ENCODE data around the gene POT1. TPM values are rescaled to one million over a fixed set of nuclear protein-coding genes. Genes with fewer than 3 reads are reported as not detected.

The POT1 gene
- polyA plus RNA-seq, 4 donors = 3.1 to 15.3 (median 5.2) TPM

DNA sequence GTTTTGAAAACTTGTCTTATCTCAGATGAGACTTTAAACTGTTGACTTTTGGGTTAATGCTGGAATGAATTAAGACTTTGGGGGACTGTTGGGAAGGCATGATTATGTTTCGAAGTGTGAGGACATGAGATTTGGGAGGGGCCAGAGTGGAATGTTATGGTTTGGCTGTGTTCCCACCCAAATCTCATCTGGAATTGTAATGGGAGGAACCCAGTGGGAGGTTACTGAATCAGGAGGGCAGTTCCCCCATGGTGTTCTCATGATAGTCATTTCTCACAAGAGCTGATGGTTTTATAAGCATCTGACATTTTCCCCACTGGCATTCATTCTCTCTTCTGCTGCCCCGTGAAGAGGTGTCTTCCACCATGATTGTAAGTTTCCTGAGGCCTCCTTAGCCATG, 13.8 kb upstream of the POT1 start:
- WGBS, 3 donors = 69 to 76% (median 69%) methylated on average over 2 of the region's 2 CpGs
- FAIRE-seq = no peak
- Histone ChIP-seq H3K36me3 (ENCODE audit: control insufficient read depth in 3 of 3, insufficient read depth in 2 of 3, low read depth in 1 of 3, low read length in 3 of 3) (no peaks in the 10 kb centered on the region), H3K27me3 (ENCODE audit: control insufficient read depth in 3 of 3, insufficient read depth in 3 of 3, low read length in 3 of 3) (no peaks in the 10 kb centered on the region), H3K4me1 (ENCODE audit: control insufficient read depth in 3 of 3, insufficient read depth in 2 of 3, low read depth in 1 of 3, low read length in 2 of 3) (no peaks in the 10 kb centered on the region), H3K4me3 (ENCODE audit: low read depth in 1 of 3, low read length in 3 of 3) (no peak overlapping the region), H3K27ac (ENCODE audit: low read depth in 1 of 3, low read length in 2 of 3) (no peak overlapping the region), H3K9me3 (ENCODE audit: control insufficient read depth in 2 of 2, insufficient read depth in 1 of 2, low read depth in 1 of 2, low read length in 1 of 2) (no peaks in the 10 kb centered on the region)
- DNase-seq = no peak

DNA sequence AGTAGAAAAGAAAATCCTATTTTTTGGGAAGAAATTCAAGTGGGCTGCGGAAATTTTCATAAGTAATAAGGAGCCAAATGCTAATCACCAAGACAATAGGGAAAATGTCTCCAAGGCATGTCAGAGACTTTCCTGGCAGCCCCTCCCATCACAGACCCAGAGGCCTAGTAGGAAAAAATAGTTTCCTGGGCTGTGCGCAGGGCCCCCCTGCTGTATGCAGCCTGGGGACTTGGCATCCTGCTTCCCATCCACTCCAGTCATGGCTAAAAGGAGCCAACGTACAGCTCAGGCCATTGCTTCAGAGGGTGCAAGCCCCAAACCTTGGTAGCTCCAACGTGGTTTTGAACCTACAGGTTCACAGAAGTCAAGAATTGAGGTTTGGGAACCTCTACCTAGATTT, 12.8 kb upstream of the POT1 start:
- H3K9me3 ChIP-seq (ENCODE audit: control insufficient read depth in 2 of 2, insufficient read depth in 1 of 2, low read depth in 1 of 2, low read length in 1 of 2) = no peaks in the 10 kb centered on the region
- no peak overlapping the region for H3K27ac ChIP-seq (ENCODE audit: low read depth in 1 of 3, low read length in 2 of 3)
- H3K4me1 ChIP-seq (ENCODE audit: control insufficient read depth in 3 of 3, insufficient read depth in 2 of 3, low read depth in 1 of 3, low read length in 2 of 3) = no peaks in the 10 kb centered on the region
- WGBS, 3 donors = 65 to 73% (median 67%) methylated on average over 4 of the region's 4 CpGs
- FAIRE-seq (no peak), DNase-seq (no peak)
- H3K4me3 ChIP-seq (ENCODE audit: low read depth in 1 of 3, low read length in 3 of 3) = no peak overlapping the region
- no peaks in the 10 kb centered on the region for H3K27me3 ChIP-seq (ENCODE audit: control insufficient read depth in 3 of 3, insufficient read depth in 3 of 3, low read length in 3 of 3)
- no peaks in the 10 kb centered on the region for H3K36me3 ChIP-seq (ENCODE audit: control insufficient read depth in 3 of 3, insufficient read depth in 2 of 3, low read depth in 1 of 3, low read length in 3 of 3)

GRCh38 chr7:124940306-124940705, 10.7 kb upstream of the POT1 start:
- Histone ChIP-seq H3K4me1 (ENCODE audit: control insufficient read depth in 3 of 3, insufficient read depth in 2 of 3, low read depth in 1 of 3, low read length in 2 of 3) (no peaks in the 10 kb centered on the region), H3K27ac (ENCODE audit: low read depth in 1 of 3, low read length in 2 of 3) (no peak overlapping the region), H3K27me3 (ENCODE audit: control insufficient read depth in 3 of 3, insufficient read depth in 3 of 3, low read length in 3 of 3) (no peaks in the 10 kb centered on the region), H3K9me3 (ENCODE audit: control insufficient read depth in 2 of 2, insufficient read depth in 1 of 2, low read depth in 1 of 2, low read length in 1 of 2) (no peaks in the 10 kb centered on the region), H3K36me3 (ENCODE audit: control insufficient read depth in 3 of 3, insufficient read depth in 2 of 3, low read depth in 1 of 3, low read length in 3 of 3) (no peaks in the 10 kb centered on the region), H3K4me3 (ENCODE audit: low read depth in 1 of 3, low read length in 3 of 3) (no peak overlapping the region)
- DNase-seq = no peak
- WGBS, 3 donors = 79 to 81% (median 80%) methylated on average over 2 of the region's 2 CpGs
- FAIRE-seq = no peak

DNA sequence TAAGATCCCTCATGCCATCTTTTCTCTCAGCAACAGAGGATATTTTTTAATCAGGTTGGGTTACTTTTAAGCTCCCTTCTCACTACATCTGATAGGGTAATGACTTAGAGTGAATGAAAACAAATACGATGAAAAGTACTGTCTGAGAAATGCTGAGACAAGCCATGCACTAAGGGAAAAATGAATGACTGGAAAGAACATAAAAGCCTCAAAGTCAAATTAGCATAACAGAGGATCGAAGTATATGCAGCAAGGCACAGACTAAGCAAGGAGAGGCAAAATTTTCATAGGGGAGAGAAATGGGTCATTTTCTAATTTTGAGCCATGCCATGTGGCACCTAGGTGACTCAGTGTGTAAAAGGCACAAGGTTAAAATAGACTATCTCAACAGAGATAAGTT, 8.5 kb upstream of the POT1 start:
- no peaks in the 10 kb centered on the region for H3K27me3 ChIP-seq (ENCODE audit: control insufficient read depth in 3 of 3, insufficient read depth in 3 of 3, low read length in 3 of 3)
- WGBS, 3 donors = 84 to 88% (median 86%) methylated on average over 2 of the region's 2 CpGs
- H3K27ac ChIP-seq (ENCODE audit: low read depth in 1 of 3, low read length in 2 of 3) = no peak overlapping the region
- no peaks in the 10 kb centered on the region for H3K4me1 ChIP-seq (ENCODE audit: control insufficient read depth in 3 of 3, insufficient read depth in 2 of 3, low read depth in 1 of 3, low read length in 2 of 3)
- H3K4me3 ChIP-seq (ENCODE audit: low read depth in 1 of 3, low read length in 3 of 3) = no peak overlapping the region
- H3K36me3 ChIP-seq (ENCODE audit: control insufficient read depth in 3 of 3, insufficient read depth in 2 of 3, low read depth in 1 of 3, low read length in 3 of 3) = no peaks in the 10 kb centered on the region
- no peak for FAIRE-seq
- no peak for DNase-seq
- no peaks in the 10 kb centered on the region for H3K9me3 ChIP-seq (ENCODE audit: control insufficient read depth in 2 of 2, insufficient read depth in 1 of 2, low read depth in 1 of 2, low read length in 1 of 2)

GRCh38 chr7:124937076-124937475, 7.5 kb upstream of the POT1 start:
- WGBS, 3 donors = 78 to 91% (median 90%) methylated on average over 1 of the region's 1 CpG
- DNase-seq (no peak), FAIRE-seq (no peak)
- H3K9me3 ChIP-seq (ENCODE audit: control insufficient read depth in 2 of 2, insufficient read depth in 1 of 2, low read depth in 1 of 2, low read length in 1 of 2) = no peaks in the 10 kb centered on the region
- no peak overlapping the region for H3K27ac ChIP-seq (ENCODE audit: low read depth in 1 of 3, low read length in 2 of 3)
- H3K4me1 ChIP-seq (ENCODE audit: control insufficient read depth in 3 of 3, insufficient read depth in 2 of 3, low read depth in 1 of 3, low read length in 2 of 3) = no peaks in the 10 kb centered on the region
- H3K36me3 ChIP-seq (ENCODE audit: control insufficient read depth in 3 of 3, insufficient read depth in 2 of 3, low read depth in 1 of 3, low read length in 3 of 3) = no peaks in the 10 kb centered on the region
- H3K27me3 ChIP-seq (ENCODE audit: control insufficient read depth in 3 of 3, insufficient read depth in 3 of 3, low read length in 3 of 3) = no peaks in the 10 kb centered on the region
- no peak overlapping the region for H3K4me3 ChIP-seq (ENCODE audit: low read depth in 1 of 3, low read length in 3 of 3)

- Histone ChIP-seq H3K4me3 (ENCODE audit: low read depth in 1 of 3, low read length in 3 of 3) (no peak overlapping the region), H3K9me3 (ENCODE audit: control insufficient read depth in 2 of 2, insufficient read depth in 1 of 2, low read depth in 1 of 2, low read length in 1 of 2) (no peaks in the 10 kb centered on the region), H3K27ac (ENCODE audit: low read depth in 1 of 3, low read length in 2 of 3) (no peak overlapping the region), H3K4me1 (ENCODE audit: control insufficient read depth in 3 of 3, insufficient read depth in 2 of 3, low read depth in 1 of 3, low read length in 2 of 3) (no peaks in the 10 kb centered on the region), H3K27me3 (ENCODE audit: control insufficient read depth in 3 of 3, insufficient read depth in 3 of 3, low read length in 3 of 3) (no peaks in the 10 kb centered on the region), H3K36me3 (ENCODE audit: control insufficient read depth in 3 of 3, insufficient read depth in 2 of 3, low read depth in 1 of 3, low read length in 3 of 3) (no peaks in the 10 kb centered on the region)
- FAIRE-seq = no peak
- no peak for DNase-seq
These were observed 5.2 kb upstream of the POT1 start for GRCh38 chr7:124934841-124935240.

DNA sequence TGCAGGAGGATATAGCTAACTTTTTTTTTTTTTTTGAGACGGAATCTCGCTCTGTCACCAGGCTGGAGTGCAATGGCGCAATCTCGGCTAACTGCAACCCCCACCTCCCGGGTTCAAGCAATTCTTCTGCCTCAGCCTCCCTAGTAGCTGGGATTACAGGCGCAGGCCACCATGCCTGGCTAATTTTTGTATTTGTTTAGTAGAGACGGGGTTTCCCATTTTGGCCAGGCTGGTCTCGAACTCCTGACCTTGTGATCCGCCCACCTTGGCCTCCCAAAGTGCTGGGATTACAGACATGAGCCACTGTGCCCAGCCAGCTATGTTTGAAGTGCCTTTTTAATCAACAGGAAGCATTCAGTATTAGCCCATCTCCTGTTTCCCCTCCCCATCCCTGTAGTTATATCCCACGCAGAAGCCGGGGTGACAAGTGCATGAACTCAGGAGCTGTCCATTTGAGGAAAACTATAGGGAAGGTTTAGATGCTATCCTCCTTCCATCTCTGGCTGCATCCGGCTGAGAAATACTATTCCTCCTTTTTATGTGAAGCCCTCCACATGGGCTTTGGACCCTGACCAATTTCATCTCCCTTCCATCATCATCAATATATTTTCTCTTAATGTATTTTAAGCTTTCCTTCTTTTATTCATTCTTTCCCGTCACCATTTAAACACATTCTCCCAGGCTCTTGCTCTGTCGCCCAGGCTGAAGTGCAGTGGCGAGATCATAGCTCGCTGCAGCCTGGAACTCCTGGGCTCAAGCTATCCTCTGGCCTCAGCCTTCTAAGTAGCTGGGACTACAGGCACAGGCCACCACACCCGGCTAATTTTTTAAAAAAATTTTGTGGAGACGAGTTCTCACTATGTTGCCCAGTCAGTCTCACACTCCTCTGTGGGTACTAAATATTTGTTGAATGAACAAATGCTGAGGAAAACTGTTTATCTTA, 1.3 kb upstream of the POT1 start:
- no peak overlapping the region for H3K4me3 ChIP-seq (ENCODE audit: low read depth in 1 of 3, low read length in 3 of 3)
- 82 to 83% (median 82%) methylated on average over 18 of the region's 18 CpGs for WGBS, 3 donors
- no peak for DNase-seq
- no peaks in the 10 kb centered on the region for H3K27me3 ChIP-seq (ENCODE audit: control insufficient read depth in 3 of 3, insufficient read depth in 3 of 3, low read length in 3 of 3)
- FAIRE-seq = no peak
- H3K9me3 ChIP-seq (ENCODE audit: control insufficient read depth in 2 of 2, insufficient read depth in 1 of 2, low read depth in 1 of 2, low read length in 1 of 2) = no peaks in the 10 kb centered on the region
- peaks cover 0 to 6% (median 0%) of the 10 kb centered on the region in 3 donors for H3K4me1 ChIP-seq (ENCODE audit: control insufficient read depth in 3 of 3, insufficient read depth in 2 of 3, low read depth in 1 of 3, low read length in 2 of 3)
- no peaks in the 10 kb centered on the region for H3K36me3 ChIP-seq (ENCODE audit: control insufficient read depth in 3 of 3, insufficient read depth in 2 of 3, low read depth in 1 of 3, low read length in 3 of 3)
- no peak overlapping the region for H3K27ac ChIP-seq (ENCODE audit: low read depth in 1 of 3, low read length in 2 of 3)

GRCh38 chr7:124930173-124930623, 573 bp upstream of the POT1 start:
- H3K27ac ChIP-seq (ENCODE audit: low read depth in 1 of 3, low read length in 2 of 3) = peak overlapping the region in 2 of 3 donors; percentile 67 to 87
- H3K36me3 ChIP-seq (ENCODE audit: control insufficient read depth in 3 of 3, insufficient read depth in 2 of 3, low read depth in 1 of 3, low read length in 3 of 3) = no peaks in the 10 kb centered on the region
- WGBS, 3 donors = 6 to 13% (median 8%) methylated on average over 1 of the region's 1 CpG
- H3K27me3 ChIP-seq (ENCODE audit: control insufficient read depth in 3 of 3, insufficient read depth in 3 of 3, low read length in 3 of 3) = no peaks in the 10 kb centered on the region
- peaks cover 0 to 6% (median 0%) of the 10 kb centered on the region in 3 donors for H3K4me1 ChIP-seq (ENCODE audit: control insufficient read depth in 3 of 3, insufficient read depth in 2 of 3, low read depth in 1 of 3, low read length in 2 of 3)
- peak overlapping the region in 2 of 3 donors; percentile 54 to 77 for H3K4me3 ChIP-seq (ENCODE audit: low read depth in 1 of 3, low read length in 3 of 3)
- FAIRE-seq (peak; percentile 33), DNase-seq (no peak)
- H3K9me3 ChIP-seq (ENCODE audit: control insufficient read depth in 2 of 2, insufficient read depth in 1 of 2, low read depth in 1 of 2, low read length in 1 of 2) = no peaks in the 10 kb centered on the region

GRCh38 chr7:124924906-124925305, 4.7 kb downstream of the POT1 start:
- FAIRE-seq = no peak
- no peaks in the 10 kb centered on the region for H3K27me3 ChIP-seq (ENCODE audit: control insufficient read depth in 3 of 3, insufficient read depth in 3 of 3, low read length in 3 of 3)
- no peak overlapping the region for H3K27ac ChIP-seq (ENCODE audit: low read depth in 1 of 3, low read length in 2 of 3)
- no peaks in the 10 kb centered on the region for H3K36me3 ChIP-seq (ENCODE audit: control insufficient read depth in 3 of 3, insufficient read depth in 2 of 3, low read depth in 1 of 3, low read length in 3 of 3)
- no peaks in the 10 kb centered on the region for H3K9me3 ChIP-seq (ENCODE audit: control insufficient read depth in 2 of 2, insufficient read depth in 1 of 2, low read depth in 1 of 2, low read length in 1 of 2)
- peaks cover 0 to 6% (median 0%) of the 10 kb centered on the region in 3 donors for H3K4me1 ChIP-seq (ENCODE audit: control insufficient read depth in 3 of 3, insufficient read depth in 2 of 3, low read depth in 1 of 3, low read length in 2 of 3)
- no peak for DNase-seq
- no peak overlapping the region for H3K4me3 ChIP-seq (ENCODE audit: low read depth in 1 of 3, low read length in 3 of 3)

Data from small intestine (tissue), 7 donors.